HTR-8/SVneo (cell line): ENCODE data around the gene RET.
A peak's percentile ranks its signal among the peaks of the same experiment; 100 is the strongest.

Experiments used
- DNase-seq: peaks from one replicate; pipeline ENCODE4 v3.0.0; 2011; ENCODE audit warnings: low spot score, mixed read lengths; ENCODE audit not compliant: insufficient read length
- FAIRE-seq: peaks from 2 replicates; lab custom pipeline; 2011; peaks lifted over from hg19 to GRCh38; lab: Jason Lieb, UNC

RET gene

DNA sequence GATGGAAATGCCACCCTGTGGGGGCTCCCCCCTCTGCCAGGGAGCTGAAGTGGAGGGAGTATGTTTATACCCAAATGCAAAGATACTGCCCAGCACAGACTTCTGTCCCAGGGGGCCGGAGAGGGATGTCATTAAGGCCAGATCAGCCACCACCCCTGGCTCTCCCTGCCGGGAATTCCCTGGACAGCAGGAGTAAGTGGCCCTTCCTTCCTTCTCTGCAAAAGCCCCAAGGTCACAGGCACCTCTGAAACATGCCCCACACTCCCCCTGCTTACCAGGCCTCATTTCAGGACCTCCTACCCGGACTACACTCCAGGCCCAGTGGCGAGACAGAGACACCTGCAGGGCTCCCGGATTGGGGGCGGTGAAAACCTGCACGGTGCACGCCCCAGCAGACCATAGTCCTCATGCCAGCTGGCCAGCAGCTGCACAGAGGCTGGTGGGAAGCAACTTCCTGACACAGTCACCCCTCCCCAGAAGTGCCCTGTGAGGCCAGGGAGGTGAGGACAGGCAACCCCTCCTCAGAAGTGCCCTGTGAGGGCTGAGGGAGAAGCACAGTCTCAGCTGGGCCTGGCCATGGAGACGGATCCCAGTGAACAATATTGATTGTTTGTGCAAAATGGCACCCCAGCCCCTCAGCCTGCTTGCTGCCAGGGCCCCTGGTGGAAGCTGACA lies 33.0 kb upstream of the RET start:
- no peak for DNase-seq
- no peak for FAIRE-seq

DNA sequence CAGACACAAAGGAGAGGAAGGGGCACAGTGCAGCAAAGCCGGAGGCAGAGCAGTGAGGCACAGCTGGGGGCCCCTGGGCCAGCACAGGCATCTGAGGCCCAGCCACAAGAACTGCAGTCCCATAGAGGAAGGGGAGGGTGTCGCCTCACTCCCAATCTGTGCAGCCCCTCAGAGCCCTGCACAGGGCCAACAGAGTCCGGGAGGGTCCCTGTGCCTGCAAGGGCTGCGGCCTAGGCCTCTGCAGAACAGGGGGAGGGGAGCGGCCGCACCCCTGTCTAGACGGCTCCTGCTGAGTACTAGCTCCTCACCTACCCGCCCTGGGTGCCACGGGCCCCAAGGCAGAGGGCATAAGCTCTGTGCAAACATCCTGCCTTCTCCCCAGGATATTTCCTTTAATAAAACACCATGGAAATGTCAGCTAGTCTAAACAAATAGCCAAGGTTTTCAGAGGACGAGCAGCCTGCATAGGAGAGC lies 32.4 kb upstream of the RET start:
- no peak for FAIRE-seq
- no peak for DNase-seq

GRCh38 chr10:43044961-43045621 lies 31.8 kb upstream of the RET start:
- DNase-seq = no peak
- FAIRE-seq = no peak

- FAIRE-seq = no peak
- no peak for DNase-seq
Observed at GRCh38 chr10:43045631-43046287, 31.1 kb upstream of the RET start.

DNA sequence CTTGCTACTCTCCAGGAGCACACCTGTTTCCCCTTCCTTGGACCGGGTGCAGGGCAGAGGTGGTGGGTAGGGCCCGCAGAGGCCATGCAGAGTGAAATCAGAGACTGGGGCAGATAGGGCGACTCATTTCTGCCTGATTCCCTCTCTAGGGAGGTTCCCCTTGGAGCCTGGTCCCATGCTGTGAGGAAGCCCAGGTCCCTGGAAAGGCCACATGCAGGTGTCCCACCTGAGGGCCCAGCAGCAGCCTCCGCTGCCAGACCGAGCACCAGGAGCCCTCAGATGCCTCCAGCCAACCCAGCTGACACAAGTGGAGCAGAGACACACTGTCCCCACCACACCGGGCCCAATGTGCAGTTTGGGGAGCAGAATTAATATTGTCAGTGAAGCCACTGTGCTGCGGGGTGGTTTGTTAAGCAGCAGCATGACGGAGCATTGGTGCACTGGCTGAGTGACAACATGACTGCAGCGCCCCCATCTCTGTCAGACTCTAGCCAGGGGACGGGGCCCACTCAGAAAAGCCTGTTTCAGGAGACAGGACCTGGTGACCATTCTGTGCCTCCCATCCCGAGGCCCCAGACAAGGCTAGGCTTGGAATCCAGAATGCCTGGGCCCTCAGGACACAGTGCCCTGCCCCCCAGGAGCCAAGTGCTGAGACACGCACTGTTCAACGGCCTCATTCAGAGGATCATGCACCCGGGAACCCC lies 30.4 kb upstream of the RET start:
- no peak for FAIRE-seq
- no peak for DNase-seq

DNA sequence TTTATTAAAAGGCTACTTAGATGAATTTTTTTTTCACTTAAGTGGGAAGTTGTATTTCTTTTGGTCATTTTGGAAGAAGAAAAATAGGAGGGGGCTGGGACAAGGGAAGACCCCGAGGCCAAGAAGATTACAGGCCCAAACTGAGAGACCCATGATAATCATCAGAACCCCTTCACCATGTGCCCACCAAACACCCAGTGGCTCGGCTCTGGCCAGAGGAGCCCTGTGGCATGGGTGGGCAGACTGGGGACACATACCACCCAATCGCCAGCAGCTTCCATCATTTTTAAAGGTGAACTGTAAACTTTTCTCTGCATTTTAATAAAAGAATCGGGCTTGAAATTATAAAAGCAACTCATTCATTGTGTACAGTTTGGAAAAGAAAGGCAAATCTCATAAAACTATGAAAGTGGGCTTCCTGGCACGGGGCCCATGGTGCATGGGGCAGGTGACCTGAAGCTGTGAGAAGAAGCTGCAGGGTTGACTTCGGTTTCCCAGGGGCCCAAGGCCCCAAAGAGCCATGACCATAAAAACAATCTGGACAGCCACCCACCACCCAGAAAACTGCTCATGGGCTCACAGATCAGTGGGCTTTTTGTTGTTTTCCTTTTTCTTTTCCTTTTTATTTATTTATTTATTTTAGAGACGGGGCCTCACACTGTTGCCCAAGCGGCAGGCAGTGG lies 29.4 kb upstream of the RET start:
- no peak for DNase-seq
- FAIRE-seq = no peak

DNA sequence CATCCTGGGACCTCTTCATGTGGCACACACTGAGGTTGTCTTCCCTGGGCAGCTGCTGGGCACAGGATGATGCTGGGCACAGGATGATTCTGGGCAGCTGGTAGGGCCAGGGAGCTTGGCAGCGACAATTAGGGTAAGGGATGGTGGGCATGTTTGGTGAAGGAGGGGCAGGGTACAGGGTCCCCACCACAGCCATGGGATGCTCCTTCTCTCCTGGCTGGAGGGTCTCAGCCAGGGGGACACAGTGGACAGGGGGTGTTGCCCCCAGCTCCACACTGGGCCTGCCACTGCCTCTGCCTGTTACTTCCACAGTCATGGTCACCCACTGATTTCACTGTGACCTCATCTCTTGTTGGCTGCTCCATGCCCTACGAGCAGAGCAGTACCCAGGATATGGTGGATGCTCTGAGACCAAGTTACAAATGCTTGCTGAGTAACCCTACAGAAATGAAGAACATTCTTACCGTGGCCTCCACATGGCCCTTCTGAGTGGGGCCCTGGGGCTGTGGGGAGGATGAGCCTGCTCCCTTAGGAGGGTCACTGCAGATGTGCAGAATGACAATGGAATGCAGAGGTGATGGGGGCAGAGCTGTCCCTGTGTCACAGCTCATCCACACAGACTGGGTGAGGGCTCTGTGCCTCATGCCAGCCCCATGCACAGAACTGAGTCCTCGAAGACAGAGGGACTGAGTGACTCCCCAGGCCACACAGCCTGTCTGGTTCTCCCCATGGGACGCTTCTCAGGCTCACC lies 28.4 kb upstream of the RET start:
- FAIRE-seq (peak; percentile 72), DNase-seq (no peak)

DNA sequence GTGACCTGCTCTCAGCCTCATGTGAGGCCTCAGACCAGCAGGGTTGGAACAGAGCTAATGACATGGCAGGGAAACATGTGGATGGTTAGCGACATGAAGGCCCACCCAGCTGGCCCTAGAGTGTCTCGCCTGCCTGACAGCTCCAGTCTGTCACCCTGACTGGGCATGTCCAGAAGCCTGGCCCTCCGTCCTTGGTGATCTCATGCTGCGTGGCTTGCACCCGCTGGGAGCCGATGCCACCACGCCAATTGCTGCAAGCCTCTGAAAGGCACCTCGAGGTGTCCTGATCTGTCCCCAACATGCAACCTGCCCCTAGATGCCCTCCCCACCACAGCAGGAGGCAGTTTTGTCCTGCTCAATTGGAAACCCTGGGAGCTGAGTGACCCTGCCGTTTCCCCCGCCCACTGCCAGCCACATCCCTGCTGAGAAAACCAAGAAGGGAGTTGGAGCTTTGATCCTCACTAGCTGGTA lies 27.8 kb upstream of the RET start:
- DNase-seq = no peak

GRCh38 chr10:43050011-43050410 lies 26.9 kb upstream of the RET start:
- FAIRE-seq (no peak), DNase-seq (no peak)

More for the DNA sequence above, 27.8 kb upstream of the RET start:
- FAIRE-seq = no peak

- FAIRE-seq (no peak), DNase-seq (no peak)
Observed at GRCh38 chr10:43053825-43054224, 23.0 kb upstream of the RET start.

- DNase-seq (no peak), FAIRE-seq (no peak)
Observed at GRCh38 chr10:43054593-43054992, 22.3 kb upstream of the RET start.

DNA sequence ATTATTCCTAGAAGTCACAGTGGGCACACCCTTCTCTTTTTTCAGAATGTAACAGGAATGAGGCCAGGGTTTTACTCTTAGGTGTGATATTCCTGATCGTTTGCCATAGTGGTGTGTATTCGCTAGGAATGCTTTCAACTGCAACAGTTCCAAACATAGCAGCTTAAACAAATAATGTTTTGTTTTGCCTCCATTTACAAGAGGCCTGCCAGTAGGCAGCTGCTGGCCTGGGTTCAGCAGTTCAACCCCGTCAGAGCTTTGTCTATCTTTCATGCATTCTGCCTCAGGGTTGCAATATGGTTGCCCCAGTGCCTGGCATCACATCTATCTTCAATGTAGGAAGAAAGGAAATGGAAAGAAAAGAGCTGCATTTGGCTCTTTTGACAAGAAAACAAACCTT lies 21.7 kb upstream of the RET start:
- no peak for DNase-seq
- no peak for FAIRE-seq

- no peak for FAIRE-seq
- DNase-seq = no peak
Observed at GRCh38 chr10:43055991-43056567, 20.8 kb upstream of the RET start.

GRCh38 chr10:43056568-43057011 lies 20.3 kb upstream of the RET start:
- DNase-seq (no peak), FAIRE-seq (no peak)

- no peak for FAIRE-seq
- no peak for DNase-seq
Observed at GRCh38 chr10:43057231-43057711, 19.6 kb upstream of the RET start.

DNA sequence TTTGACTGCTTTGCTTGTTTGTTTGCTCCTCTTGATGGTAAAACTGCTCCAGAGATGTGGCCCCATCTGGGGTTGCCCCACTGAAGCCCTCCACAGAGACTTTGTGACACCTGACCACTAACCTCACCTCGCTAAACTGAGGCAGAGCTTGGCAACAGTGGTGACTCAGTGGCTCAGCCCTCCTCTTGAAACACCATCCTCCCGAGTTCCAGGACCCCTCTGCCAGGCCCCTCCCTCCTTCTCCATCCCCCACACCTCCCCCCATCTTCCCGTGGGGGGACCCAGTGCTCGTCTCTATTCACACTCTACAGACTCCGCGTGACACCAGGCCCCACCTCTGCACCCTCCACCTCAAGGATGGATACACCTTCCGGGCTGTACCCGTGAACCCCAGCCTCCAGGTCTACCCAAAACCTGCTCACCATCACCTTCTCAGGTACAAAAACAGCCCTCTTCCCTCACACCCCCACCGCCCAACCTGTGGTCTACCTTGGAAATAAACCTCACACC lies 19.0 kb upstream of the RET start:
- no peak for DNase-seq
- FAIRE-seq = no peak

DNA sequence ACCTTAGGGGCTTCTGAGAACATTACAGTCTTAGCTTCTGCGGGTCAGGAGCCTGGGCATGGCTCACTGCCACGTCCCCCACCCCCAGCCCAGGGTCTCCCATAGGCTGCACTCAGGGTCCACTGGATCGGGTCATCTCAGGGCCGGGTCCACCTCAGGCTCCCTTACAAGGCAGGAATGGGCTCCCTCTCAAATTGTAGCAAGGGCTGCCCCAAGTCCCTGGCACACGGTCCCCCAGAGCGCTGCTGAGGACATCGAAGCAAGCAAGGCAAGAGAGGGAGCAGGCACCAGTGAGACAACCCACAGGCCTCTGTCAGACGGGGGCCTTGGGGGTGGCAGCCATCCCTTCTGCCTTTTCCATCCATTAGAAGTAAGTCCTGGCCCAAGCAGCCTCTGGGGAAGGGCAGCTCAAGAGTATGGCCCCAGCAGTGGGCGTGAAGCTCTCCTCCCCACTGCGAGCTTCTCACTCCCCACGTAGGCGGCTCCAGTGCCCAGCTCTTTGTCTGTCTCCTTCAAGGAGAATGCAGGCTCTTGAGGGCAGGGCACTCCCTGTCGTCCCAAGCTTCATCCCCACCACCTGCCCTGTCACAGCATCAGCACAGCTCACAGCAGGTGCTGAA lies 18.0 kb upstream of the RET start:
- FAIRE-seq = no peak

DNA sequence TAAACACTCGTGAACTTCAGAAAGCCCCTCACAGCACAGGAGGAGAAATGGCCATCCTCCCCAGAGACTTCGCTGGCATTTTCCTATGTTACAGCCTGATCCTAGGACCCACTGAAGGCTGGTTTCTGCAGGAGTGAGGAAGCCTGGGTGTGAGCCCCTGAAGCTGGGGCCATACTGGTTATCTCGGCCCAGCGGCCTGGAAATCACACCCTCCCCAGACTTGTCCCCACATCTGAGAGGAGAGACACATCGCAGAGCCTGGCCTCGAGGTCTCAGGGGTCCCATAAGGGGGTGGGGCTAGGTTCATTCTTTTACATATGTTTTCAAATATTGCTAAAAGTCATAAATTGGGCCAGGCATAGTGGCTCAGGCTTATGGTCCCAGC lies 17.5 kb upstream of the RET start:
- DNase-seq (no peak), FAIRE-seq (no peak)

More for the DNA sequence above, 18.0 kb upstream of the RET start:
- no peak for DNase-seq
